Lower leg skin (tissue), 4 donors: ENCODE measurements around the gene FAM107B. TPM values are rescaled to one million over a fixed set of nuclear protein-coding genes. Genes with fewer than 3 reads are reported as not detected.

ENCODE experiments used
- DNase-seq, 2 donors: peaks; one replicate each; pipeline ENCODE4 v3.0.0-alpha.2; 2019; ENCODE audit warnings: low spot score in 2 of 2
- H3K4me3 ChIP-seq: fragments of 200-600 bp; sonication (generic); 2 replicates; pipeline ENCODE4 v1.5.1; 2017; ENCODE audit warnings: mild to moderate bottlenecking, low read depth; ENCODE audit not compliant: poor library complexity, severe bottlenecking
- CTCF ChIP-seq, 3 donors: fragments of 450-650 bp; IDR thresholded peaks; one replicate each; pipeline ENCODE4 v1.5.1; 2016; ENCODE audit warnings: antibody characterized with exemption in 3 of 3, mild to moderate bottlenecking in 3 of 3, moderate library complexity in 2 of 3
- POLR2A ChIP-seq, 2 donors: fragments of 450-650 bp; IDR thresholded peaks; one replicate each; pipeline ENCODE4 v1.6.1; 2016 to 2017; ENCODE audit warnings: antibody characterized with exemption in 2 of 2, mild to moderate bottlenecking in 1 of 2, moderate library complexity in 1 of 2
- WGBS, 2 donors: methylation state at CpG; one replicate each; pipeline ENCODE4 v1.1.5; 2018; 5-methylcytosine and 5-hydroxymethylcytosine counted together
- intact Hi-C: fragments of 100-400 bp; cut with DNase I; formaldehyde crosslinking; loops from one replicate; pipeline ENCODE4 v1.15.0; 2023; ENCODE audit warnings: low total_unique reads
- total RNA-seq, 4 donors: library from RNA; depleted of rRNA; stranded (reverse); fragments of >200 nt; gene quantifications; one replicate each; pipeline ENCODE4 v1.1.0, GENCODE V29; 2016

Gene FAM107B
- total RNA-seq, 4 donors from 2014 or later: 28.3 to 52.7 (median 31.0) TPM

- WGBS, 2 donors: 85 to 90% methylated on average over 5 of the region's 5 CpGs
These were observed 242.7 kb downstream of the FAM107B start for GRCh38 chr10:14531974-14532373.

GRCh38 chr10:14530465-14530864, 244.2 kb downstream of the FAM107B start:
- 75 to 77% methylated on average over 5 of the region's 5 CpGs for whole genome bisulfite sequencing, 2 donors
- DNase-seq: no peak
- intact Hi-C loops: no loop called here
- TF ChIP-seq POLR2A (IDR thresholded peaks at IDR 0.05) (no peak), CTCF (IDR thresholded peaks at IDR 0.05) (no peak)
- H3K4me3 ChIP-seq: no peak overlapping the region

More at GRCh38 chr10:14531974-14532373, 242.7 kb downstream of the FAM107B start:
- H3K4me3 ChIP-seq: no peak overlapping the region
- no peak for TF ChIP-seq POLR2A (IDR thresholded peaks at IDR 0.05)
- no peak for TF ChIP-seq CTCF (IDR thresholded peaks at IDR 0.05)
- no peak for DNase-seq
- intact Hi-C loops: no loop called here

- no peak for DNase-seq
- intact Hi-C loops: no loop called here
- TF ChIP-seq CTCF (IDR thresholded peaks at IDR 0.05): no peak
- TF ChIP-seq POLR2A (IDR thresholded peaks at IDR 0.05): no peak
- WGBS, 2 donors: 81 to 94% methylated on average over 3 of the region's 3 CpGs
- H3K4me3 ChIP-seq: no peak overlapping the region
These were observed 245.3 kb downstream of the FAM107B start for GRCh38 chr10:14529351-14529750.

- intact Hi-C loops: no loop called here
- no peak for DNase-seq
- no peak for TF ChIP-seq POLR2A (IDR thresholded peaks at IDR 0.05)
- TF ChIP-seq CTCF (IDR thresholded peaks at IDR 0.05): no peak
These were observed 246.2 kb downstream of the FAM107B start for GRCh38 chr10:14528450-14528849.

GRCh38 chr10:14527915-14528314, 246.8 kb downstream of the FAM107B start:
- TF ChIP-seq CTCF (IDR thresholded peaks at IDR 0.05): no peak
- TF ChIP-seq POLR2A (IDR thresholded peaks at IDR 0.05): no peak
- intact Hi-C loops: no loop called here
- 95 to 96% methylated on average over 3 of the region's 3 CpGs for WGBS, 2 donors
- no peak for DNase-seq
- no peak overlapping the region for H3K4me3 ChIP-seq

More at GRCh38 chr10:14528450-14528849, 246.2 kb downstream of the FAM107B start:
- WGBS, 2 donors: 93 to 95% methylated on average over 2 of the region's 2 CpGs
- no peak overlapping the region for H3K4me3 ChIP-seq

- TF ChIP-seq CTCF (IDR thresholded peaks at IDR 0.05) (no peak), POLR2A (IDR thresholded peaks at IDR 0.05) (no peak)
- intact Hi-C loops: no loop called here
- DNase-seq: no peak
- WGBS, 2 donors: 95 to 96% methylated on average over 3 of the region's 3 CpGs
- H3K4me3 ChIP-seq: no peak overlapping the region
These were observed 247.4 kb downstream of the FAM107B start for GRCh38 chr10:14527134-14527844.
